Stomach (tissue), 4 donors: ENCODE data around the gene ESCO1.

Experiments used
- POLR2AphosphoS5 ChIP-seq, 3 donors: sonication (generic); formaldehyde crosslinking; IDR thresholded peaks; one replicate each; pipeline ENCODE4 v1.6.1; 2016; ENCODE audit warnings: antibody characterized with exemption in 3 of 3
- TF ChIP-seq, protein P1 (sequence below), 7 experiments: fragments of 450-650 bp in 4 of 7; fragments of 200-600 bp in 3 of 7; sonication (generic) in 3 of 7; IDR thresholded peaks; one replicate each; pipeline ENCODE4 v1.5.1; 2016 to 2019; ENCODE audit warnings: antibody characterized with exemption in 7 of 7, control low read depth in 2 of 7, mild to moderate bottlenecking in 1 of 7

DNA sequence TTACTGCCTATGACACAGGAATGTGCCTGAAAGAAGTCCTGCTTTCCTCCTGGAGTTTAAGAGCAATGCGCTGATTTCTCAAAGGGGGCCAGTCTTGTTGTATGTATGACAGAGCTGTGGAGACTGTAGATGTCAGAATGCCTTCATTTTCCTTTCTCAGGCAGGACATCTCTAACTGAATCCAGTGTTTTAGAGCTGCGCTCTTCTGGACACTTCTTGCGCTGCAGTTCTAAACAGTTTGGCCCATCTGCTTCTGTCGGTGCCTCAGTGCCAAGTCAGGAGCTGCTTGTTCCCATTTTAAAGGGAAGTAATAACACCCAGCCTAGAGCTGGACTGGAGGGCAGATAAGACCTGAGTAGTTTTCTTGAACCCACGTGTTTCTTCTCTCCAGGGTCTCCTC lies 91.4 kb downstream of the ESCO1 start:
- TF ChIP-seq, protein P1, sequence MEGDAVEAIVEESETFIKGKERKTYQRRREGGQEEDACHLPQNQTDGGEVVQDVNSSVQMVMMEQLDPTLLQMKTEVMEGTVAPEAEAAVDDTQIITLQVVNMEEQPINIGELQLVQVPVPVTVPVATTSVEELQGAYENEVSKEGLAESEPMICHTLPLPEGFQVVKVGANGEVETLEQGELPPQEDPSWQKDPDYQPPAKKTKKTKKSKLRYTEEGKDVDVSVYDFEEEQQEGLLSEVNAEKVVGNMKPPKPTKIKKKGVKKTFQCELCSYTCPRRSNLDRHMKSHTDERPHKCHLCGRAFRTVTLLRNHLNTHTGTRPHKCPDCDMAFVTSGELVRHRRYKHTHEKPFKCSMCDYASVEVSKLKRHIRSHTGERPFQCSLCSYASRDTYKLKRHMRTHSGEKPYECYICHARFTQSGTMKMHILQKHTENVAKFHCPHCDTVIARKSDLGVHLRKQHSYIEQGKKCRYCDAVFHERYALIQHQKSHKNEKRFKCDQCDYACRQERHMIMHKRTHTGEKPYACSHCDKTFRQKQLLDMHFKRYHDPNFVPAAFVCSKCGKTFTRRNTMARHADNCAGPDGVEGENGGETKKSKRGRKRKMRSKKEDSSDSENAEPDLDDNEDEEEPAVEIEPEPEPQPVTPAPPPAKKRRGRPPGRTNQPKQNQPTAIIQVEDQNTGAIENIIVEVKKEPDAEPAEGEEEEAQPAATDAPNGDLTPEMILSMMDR (IDR thresholded peaks at IDR 0.05), result no peak
- no peak for TF ChIP-seq POLR2AphosphoS5 (IDR thresholded peaks at IDR 0.05)
